Glutamatergic neuron (in vitro differentiated cells): ENCODE measurements around the gene NPHP4. TPM values are rescaled to one million over a fixed set of nuclear protein-coding genes. Genes with fewer than 3 reads are reported as not detected.

Experiments used
- DNase-seq: peaks from one replicate; pipeline ENCODE4 v3.0.0; 2022
- H3K27ac Mint-ChIP-seq: one replicate; pipeline ENCODE4 v1.8.0; 2020; ENCODE audit warnings: mild to moderate bottlenecking, mixed read lengths, inconsistent platforms; ENCODE audit not compliant: unreplicated experiment
- H3K27me3 Mint-ChIP-seq: one replicate; pipeline ENCODE4 v1.8.0; 2020; ENCODE audit warnings: mild to moderate bottlenecking, moderate library complexity, mixed read lengths, inconsistent platforms; ENCODE audit not compliant: unreplicated experiment
- H3K36me3 Mint-ChIP-seq: one replicate; pipeline ENCODE4 v1.8.0; 2020; ENCODE audit warnings: mild to moderate bottlenecking, mixed read lengths, inconsistent platforms; ENCODE audit not compliant: unreplicated experiment
- H3K4me1 Mint-ChIP-seq: one replicate; pipeline ENCODE4 v1.8.0; 2020; ENCODE audit warnings: mild to moderate bottlenecking, low read depth, mixed read lengths, inconsistent platforms; ENCODE audit not compliant: unreplicated experiment
- H3K4me3 Mint-ChIP-seq: one replicate; pipeline ENCODE4 v1.8.0; 2020; ENCODE audit warnings: mild to moderate bottlenecking, mixed read lengths, inconsistent platforms; ENCODE audit not compliant: unreplicated experiment
- H3K9me3 Mint-ChIP-seq: one replicate; pipeline ENCODE4 v1.8.0; 2020; ENCODE audit warnings: mild to moderate bottlenecking, moderate library complexity, mixed read lengths, inconsistent platforms; ENCODE audit not compliant: unreplicated experiment
- total RNA-seq: library from RNA; stranded (reverse); fragmentation: NEBNext Ultra II Directional; extraction: Animal tissue kit (Norgen Biotek cat#: 25700); gene quantifications from one replicate; pipeline ENCODE4 v1.2.1, GENCODE V29; 2021; ENCODE audit not compliant: unreplicated experiment
- TF ChIP-seq, protein P1 (sequence below): fragments of 200-600 bp; sonication (generic); IDR thresholded peaks from one replicate; pipeline ENCODE4 v1.5.0; 2021; ENCODE audit not compliant: partially characterized antibody, unreplicated experiment

NPHP4 gene
- total RNA-seq, 1 donor from 2014 or later: 28.4 TPM

DNA sequence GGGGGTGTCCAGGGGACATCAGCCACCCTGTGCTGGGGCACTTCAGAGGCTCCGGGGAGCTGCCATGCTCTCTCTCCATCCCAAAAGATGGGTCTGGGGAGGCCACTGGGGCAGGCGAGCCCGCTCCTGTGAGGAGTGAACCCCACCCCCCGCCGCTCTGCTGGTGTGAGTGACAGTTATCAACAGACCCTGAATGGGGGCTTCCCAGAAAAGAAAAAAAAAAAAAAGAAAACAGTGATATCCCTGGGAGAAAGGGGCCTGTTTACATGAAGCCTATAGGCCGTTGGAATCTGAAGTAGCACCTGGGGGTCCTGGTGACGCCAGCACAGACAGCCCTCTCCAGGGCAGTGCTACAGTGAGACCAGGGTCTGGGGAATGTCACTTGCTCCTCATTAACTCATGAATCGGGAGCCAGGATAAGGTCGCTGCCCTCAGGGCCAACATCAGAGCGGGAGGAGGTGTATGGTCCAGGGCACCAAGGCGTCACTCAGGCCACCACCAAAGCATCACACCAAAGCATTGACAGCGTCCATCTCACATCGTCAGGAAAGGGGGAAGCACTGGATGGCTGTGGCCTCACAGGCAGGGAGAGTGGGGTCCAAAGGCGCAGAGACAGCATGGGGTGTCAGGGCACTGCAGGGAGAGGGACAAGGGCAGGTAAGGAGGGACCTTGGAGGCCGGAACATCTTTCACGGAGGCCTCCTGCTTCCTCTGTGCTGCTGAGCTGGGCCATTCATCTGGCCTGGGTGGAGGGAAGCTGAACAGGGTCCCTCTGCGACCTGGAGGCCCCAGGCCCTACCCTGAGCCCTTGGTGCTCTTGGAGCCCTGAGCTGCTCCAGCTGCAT is 8.4 kb upstream of the NPHP4 start:
- peak; percentile 12 for DNase-seq
- TF ChIP-seq, protein P1, sequence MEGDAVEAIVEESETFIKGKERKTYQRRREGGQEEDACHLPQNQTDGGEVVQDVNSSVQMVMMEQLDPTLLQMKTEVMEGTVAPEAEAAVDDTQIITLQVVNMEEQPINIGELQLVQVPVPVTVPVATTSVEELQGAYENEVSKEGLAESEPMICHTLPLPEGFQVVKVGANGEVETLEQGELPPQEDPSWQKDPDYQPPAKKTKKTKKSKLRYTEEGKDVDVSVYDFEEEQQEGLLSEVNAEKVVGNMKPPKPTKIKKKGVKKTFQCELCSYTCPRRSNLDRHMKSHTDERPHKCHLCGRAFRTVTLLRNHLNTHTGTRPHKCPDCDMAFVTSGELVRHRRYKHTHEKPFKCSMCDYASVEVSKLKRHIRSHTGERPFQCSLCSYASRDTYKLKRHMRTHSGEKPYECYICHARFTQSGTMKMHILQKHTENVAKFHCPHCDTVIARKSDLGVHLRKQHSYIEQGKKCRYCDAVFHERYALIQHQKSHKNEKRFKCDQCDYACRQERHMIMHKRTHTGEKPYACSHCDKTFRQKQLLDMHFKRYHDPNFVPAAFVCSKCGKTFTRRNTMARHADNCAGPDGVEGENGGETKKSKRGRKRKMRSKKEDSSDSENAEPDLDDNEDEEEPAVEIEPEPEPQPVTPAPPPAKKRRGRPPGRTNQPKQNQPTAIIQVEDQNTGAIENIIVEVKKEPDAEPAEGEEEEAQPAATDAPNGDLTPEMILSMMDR: no peak
- Mint-ChIP-seq H3K9me3 (peaks cover 5% of the 10 kb centered on the region), H3K27me3 (peaks cover 11% of the 10 kb centered on the region), H3K4me1 (peaks cover 19% of the 10 kb centered on the region), H3K4me3 (peak overlapping the region; percentile 34), H3K36me3 (no peaks in the 10 kb centered on the region), H3K27ac (peak overlapping the region; percentile 22)

DNA sequence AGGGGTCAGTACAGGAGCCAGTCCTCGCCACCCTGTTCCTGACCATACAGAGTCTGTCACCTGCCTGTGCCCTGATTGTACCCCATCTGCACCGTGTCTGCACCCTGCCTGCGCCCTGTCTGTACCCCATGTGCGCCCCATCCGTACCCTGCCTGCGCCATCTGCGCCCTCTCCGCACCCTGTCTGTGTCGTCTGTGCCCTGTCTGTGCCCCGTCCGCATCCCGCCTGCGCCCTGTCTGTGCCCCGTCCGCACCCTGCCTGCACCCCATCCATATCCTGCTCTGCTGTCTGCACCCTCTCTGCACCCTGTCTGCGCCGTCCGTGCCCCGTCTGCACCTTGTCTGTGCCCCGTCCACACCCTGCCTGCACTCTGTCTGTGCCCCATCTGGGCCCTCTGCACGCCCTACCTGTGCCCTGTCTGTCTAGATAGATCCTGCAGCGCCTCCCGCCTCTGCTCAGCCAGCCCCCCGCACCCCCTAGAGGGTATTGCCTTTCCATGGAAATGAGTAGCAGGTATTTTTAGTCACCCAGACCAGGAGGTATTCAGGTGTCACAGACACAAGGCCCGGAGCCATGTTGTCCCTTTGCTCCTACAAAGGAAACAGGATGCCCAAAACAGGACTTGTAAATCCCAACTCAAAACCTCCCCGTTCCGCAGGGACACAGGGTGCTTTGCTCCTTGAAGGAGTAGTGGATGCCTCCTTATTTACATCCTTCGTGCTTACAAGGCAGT is 7.7 kb upstream of the NPHP4 start:
- peaks cover 5% of the 10 kb centered on the region for H3K9me3 Mint-ChIP-seq
- H3K4me1 Mint-ChIP-seq: peaks cover 19% of the 10 kb centered on the region
- H3K27ac Mint-ChIP-seq: no peak overlapping the region
- no peak overlapping the region for H3K4me3 Mint-ChIP-seq
- TF ChIP-seq, protein P1: no peak
- DNase-seq: peak; percentile 6
- no peaks in the 10 kb centered on the region for H3K36me3 Mint-ChIP-seq
- H3K27me3 Mint-ChIP-seq: peaks cover 11% of the 10 kb centered on the region

DNA sequence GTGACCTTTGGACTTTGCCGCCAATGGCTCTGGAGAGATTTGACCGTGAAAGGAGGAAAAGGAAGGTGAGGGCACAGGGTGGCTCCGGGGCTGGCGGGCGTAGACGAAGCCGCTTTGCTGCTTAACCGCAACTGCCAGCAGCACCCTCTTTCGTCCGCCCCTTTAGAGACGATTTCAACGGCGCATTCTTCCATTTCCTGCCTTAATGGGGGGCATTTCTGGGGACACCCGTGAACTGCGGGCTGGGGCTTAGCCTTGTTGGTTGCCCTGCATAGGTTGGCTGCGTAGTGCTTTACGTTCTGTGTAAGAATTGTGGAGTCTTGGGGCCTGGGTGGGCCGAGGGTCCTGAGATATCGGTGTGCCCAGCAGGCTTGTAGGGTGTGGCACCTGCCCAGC is 6.7 kb upstream of the NPHP4 start:
- H3K36me3 Mint-ChIP-seq: no peaks in the 10 kb centered on the region
- no peak overlapping the region for H3K27ac Mint-ChIP-seq

DNA sequence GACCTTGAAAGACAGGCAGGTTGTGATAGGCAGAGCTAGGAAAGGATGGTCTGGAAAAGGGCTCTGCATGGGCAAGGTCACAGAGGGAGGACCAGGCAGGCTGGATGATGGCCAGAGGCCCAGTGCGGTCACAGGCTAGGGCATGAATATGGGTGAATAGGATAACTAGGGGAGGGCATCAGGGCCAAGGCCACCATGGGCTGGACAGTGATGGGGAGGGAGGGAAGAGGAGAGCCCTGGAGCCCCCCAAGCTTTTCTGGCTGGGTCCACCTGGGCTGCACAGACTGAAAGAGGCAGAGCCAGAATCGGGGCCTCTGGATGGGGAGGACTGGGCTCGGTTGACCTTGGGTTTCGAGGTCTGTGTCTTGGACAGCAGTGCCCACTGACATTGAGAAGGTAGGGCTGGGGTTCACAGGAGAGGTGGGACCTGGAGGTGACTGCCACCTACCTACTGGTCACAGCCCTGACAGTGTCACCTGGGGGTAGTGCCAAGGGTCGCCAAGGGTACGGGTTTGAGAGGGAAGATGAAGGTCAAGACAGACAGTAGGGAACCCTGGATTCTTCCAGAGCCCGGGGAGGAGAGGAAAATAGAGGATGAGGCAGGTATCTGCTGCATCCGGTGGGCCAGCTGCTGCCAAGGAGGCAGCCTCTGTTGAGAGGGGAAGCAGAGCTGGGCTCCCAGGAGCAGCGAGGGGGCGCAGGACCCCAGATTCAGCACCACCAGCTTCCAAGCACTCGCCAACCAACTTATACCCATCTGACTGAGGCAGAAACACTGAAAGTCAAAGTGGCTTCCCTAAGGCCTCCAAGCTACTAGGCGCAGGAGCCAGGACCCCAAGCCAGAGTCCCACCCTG is 6.1 kb upstream of the NPHP4 start:
- Mint-ChIP-seq H3K27ac (no peak overlapping the region), H3K36me3 (no peaks in the 10 kb centered on the region), H3K4me1 (peaks cover 13% of the 10 kb centered on the region), H3K27me3 (peaks cover 12% of the 10 kb centered on the region), H3K4me3 (no peak overlapping the region), H3K9me3 (peaks cover 7% of the 10 kb centered on the region)
- peak; percentile 5 for DNase-seq
- TF ChIP-seq, protein P1: no peak

More for the DNA sequence above, 6.7 kb upstream of the NPHP4 start:
- peak; percentile 5 for DNase-seq
- Mint-ChIP-seq H3K4me1 (peaks cover 16% of the 10 kb centered on the region), H3K9me3 (peaks cover 5% of the 10 kb centered on the region), H3K27me3 (peaks cover 8% of the 10 kb centered on the region), H3K4me3 (no peak overlapping the region)
- TF ChIP-seq, protein P1: no peak
